Measurements from ENCODE around the gene KCNK7. TPM values are rescaled to one million over a fixed set of nuclear protein-coding genes. Genes with fewer than 3 reads are reported as not detected.

The KCNK7 gene
- total RNA-seq, 4 donors from 2014 or later: 1.5 to 3.5 (median 2.5) TPM; not detected in 1

- H3K36me3 ChIP-seq: peaks cover 0 to 100% (median 0%) of the 10 kb centered on the region in 3 donors
- H3K27me3 ChIP-seq: no peaks in the 10 kb centered on the region
- H3K27ac ChIP-seq: no peak overlapping the region
- H3K4me3 ChIP-seq: no peak overlapping the region
- H3K9me3 ChIP-seq: no peaks in the 10 kb centered on the region
- no peaks in the 10 kb centered on the region for H3K4me1 ChIP-seq
- no peak for TF ChIP-seq CTCF (IDR thresholded peaks at IDR 0.05)
- no peak for TF ChIP-seq POLR2A (IDR thresholded peaks at IDR 0.05)
- DNase-seq: no peak
Measured at GRCh38 chr11:65623852-65624616, 28.4 kb upstream of the KCNK7 start.

GRCh38 chr11:65623177-65623576, 27.6 kb upstream of the KCNK7 start:
- no peak overlapping the region for H3K27ac ChIP-seq
- DNase-seq: no peak
- TF ChIP-seq CTCF (IDR thresholded peaks at IDR 0.05) (no peak), POLR2A (IDR thresholded peaks at IDR 0.05) (no peak)
- no peaks in the 10 kb centered on the region for H3K4me1 ChIP-seq
- H3K4me3 ChIP-seq: no peak overlapping the region
- H3K27me3 ChIP-seq: no peaks in the 10 kb centered on the region
- H3K9me3 ChIP-seq: no peaks in the 10 kb centered on the region
- H3K36me3 ChIP-seq: peaks cover 0 to 100% (median 0%) of the 10 kb centered on the region in 3 donors

- Histone ChIP-seq H3K27me3 (no peaks in the 10 kb centered on the region), H3K36me3 (peaks cover 0 to 100% (median 0%) of the 10 kb centered on the region in 3 donors), H3K4me1 (peaks cover 0 to 6% (median 4%) of the 10 kb centered on the region in 4 donors)
Measured at GRCh38 chr11:65622011-65622410, 26.4 kb upstream of the KCNK7 start.

GRCh38 chr11:65621460-65621859, 25.9 kb upstream of the KCNK7 start:
- H3K36me3 ChIP-seq: peaks cover 0 to 95% (median 0%) of the 10 kb centered on the region in 3 donors
- TF ChIP-seq POLR2A (IDR thresholded peaks at IDR 0.05) (no peak), CTCF (IDR thresholded peaks at IDR 0.05) (no peak)
- DNase-seq: no peak

More at GRCh38 chr11:65622011-65622410, 26.4 kb upstream of the KCNK7 start:
- Histone ChIP-seq H3K27ac (no peak overlapping the region), H3K9me3 (no peaks in the 10 kb centered on the region), H3K4me3 (no peak overlapping the region)
- TF ChIP-seq CTCF (IDR thresholded peaks at IDR 0.05) (no peak), POLR2A (IDR thresholded peaks at IDR 0.05) (no peak)
- no peak for DNase-seq

GRCh38 chr11:65620666-65621065, 25.1 kb upstream of the KCNK7 start:
- Histone ChIP-seq H3K4me1 (peaks cover 0 to 14% (median 13%) of the 10 kb centered on the region in 4 donors), H3K36me3 (peaks cover 0 to 87% (median 0%) of the 10 kb centered on the region in 3 donors), H3K27ac (no peak overlapping the region), H3K4me3 (no peak overlapping the region), H3K27me3 (no peaks in the 10 kb centered on the region), H3K9me3 (no peaks in the 10 kb centered on the region)
- TF ChIP-seq CTCF (IDR thresholded peaks at IDR 0.05) (no peak), POLR2A (IDR thresholded peaks at IDR 0.05) (no peak)
- no peak for DNase-seq

More at GRCh38 chr11:65621460-65621859, 25.9 kb upstream of the KCNK7 start:
- peaks cover 0 to 11% (median 10%) of the 10 kb centered on the region in 4 donors for H3K4me1 ChIP-seq
- no peak overlapping the region for H3K4me3 ChIP-seq
- no peaks in the 10 kb centered on the region for H3K9me3 ChIP-seq
- H3K27ac ChIP-seq: no peak overlapping the region
- no peaks in the 10 kb centered on the region for H3K27me3 ChIP-seq

Data from Peyer's patch (tissue), 4 donors.